GM19328 (cell line): ENCODE results near the gene TUFT1.
"Not testable (repeated sequence)": the region's sequence is repeated elsewhere in the genome, so short reads cannot be mapped to it uniquely, and the experiment has no call there.

ENCODE experiments used
- ATAC-seq: cut with Tn5 transposase; IDR thresholded peaks from one replicate; pipeline ENCODE4 v1.9.1; 2021; ENCODE audit warnings: mild to moderate bottlenecking, moderate library complexity; ENCODE audit not compliant: unreplicated experiment

TUFT1 gene

DNA sequence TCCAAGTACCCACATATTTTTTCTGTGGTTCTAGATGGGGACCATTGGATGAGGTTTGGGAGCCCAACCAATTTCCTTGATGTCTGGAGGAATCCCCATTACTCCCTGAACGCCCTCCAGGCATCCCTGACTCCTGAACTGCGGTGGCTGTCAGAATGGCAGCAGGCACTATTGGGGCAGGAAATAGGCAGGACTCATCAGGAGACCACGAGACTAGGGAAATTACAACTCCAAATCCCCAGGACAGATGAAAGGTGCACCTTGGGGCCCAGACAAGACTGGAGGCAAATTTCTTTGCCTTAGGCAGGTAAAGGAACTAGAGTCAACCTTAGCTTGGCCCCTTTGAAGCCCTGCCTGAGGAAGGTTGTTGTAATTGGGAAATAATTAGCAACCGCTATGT lies 27.8 kb upstream of the TUFT1 start:
- no peak for ATAC-seq

DNA sequence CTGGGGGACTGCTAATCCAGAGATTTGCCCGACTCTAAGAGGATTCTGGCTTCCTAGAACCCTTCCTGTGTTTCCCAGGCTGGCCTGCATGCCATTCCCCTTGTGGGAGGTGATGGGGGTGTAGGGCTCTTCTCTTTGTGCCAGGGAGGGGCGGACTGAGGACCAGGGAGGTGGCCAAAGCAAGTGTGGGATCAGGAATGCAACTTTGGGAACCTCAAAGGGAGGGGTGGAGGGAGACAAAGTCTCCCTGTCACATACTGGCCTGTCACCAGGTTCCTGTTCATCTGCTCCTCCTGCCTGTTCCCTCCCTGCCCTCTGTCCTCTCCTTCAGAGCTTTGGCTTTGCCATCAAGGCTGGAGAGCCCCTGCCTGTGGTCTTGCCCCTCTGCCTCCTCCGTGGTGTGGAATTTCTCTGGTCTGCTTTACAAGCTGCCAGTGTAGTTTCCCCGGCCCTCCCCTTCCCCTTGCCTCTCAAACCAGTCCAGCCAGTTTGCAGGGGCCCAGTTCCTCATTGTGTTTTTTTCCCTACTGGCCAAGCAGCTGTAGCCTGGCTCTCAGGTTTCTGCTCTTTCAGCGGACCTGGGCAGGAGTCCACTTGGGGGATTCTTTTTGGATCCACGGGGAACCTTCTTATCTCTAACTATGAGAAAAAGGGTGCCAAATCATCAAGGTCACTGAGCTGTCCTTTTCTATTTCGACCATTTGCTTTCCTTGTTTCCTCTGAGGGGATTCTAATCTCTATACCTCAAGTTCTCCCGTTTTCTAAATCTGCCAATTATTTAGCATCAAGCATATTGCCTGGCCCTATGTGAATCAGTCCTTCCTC lies 27.1 kb upstream of the TUFT1 start:
- ATAC-seq = no peak

DNA sequence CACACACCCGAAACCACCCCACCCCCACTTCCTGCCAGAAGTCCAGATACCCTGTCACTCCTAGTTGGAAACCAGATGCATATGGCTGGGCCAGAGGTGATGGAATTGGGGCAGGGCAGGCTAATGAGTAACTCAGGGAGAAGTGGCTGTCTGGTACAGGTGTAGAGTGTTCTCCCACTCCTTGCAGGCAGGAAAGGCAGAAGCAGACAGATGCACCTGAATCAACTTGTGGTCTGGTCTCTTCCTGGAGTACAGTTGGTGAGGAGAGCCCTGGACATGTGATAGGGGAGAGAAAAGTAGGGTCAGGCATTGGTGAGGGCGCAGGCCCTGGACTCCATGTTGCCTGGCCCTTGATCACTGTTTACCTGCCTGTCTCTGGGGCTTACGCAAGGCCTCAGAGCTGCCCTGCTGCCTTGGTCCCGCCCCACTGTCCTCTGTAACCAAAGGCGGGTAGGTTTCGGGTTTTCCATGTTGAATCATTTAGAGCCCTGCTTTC lies 26.4 kb upstream of the TUFT1 start:
- ATAC-seq = no peak

DNA sequence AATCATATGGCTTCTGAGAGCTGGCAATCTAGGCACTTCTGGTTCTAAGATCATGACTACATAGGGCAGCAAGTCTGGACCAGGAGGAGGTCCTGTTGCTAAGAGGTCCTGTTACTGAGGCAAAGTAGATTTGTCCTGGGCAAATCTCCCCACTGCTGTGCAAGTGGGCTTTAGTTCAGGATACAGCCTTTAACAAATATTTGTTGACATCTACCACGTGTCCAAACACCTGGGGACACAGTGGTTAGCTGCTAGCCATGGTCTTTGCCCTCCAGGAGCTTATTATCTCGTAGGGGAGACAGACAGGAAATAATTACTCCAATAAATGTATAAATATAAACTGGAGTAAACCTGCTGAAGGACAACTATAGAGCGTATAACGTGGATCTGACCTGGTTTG lies 25.7 kb upstream of the TUFT1 start:
- ATAC-seq = no peak

DNA sequence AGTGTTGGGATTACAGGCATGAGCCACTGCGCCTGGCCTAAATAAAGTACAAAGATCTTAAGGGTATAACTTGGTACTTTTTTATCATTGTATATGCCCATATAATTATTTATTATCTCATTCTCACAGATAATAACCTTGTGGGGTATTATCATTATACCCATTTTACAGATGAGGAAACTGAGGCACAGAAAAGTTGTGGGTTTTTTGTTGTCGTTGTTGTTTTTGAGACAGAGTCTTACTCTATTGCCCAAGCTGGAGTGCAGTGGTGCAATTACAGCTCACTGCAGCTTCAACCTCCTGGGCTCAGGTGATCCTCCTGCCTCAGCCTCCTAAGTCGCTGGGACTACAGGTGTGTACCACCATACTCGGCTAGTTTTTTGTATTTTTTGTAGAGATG lies 24.8 kb upstream of the TUFT1 start:
- ATAC-seq = no peak

DNA sequence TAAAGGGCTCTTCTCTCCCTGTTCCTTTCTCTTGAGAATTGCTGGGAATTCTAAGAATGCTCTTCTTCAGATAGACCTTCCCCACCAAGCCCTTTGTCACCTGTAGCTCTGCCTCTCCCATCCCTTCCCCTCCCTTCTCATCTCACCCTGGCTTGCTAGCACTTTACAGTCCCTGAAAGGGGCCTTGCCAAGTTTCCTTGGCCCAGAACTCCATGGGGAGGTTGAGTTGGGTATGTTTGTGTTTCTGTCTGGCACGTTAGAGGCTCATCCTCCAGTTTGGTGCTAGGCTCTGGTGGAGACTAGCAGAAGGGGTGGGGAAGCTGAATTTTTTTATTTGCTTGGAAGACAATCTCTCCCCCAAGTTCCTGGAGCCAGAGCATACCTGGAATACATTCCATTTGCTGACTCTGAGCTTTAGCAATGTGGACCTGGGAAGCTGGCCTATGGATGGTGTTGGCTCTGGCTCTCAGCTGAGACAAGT lies 24.0 kb upstream of the TUFT1 start:
- no peak for ATAC-seq

DNA sequence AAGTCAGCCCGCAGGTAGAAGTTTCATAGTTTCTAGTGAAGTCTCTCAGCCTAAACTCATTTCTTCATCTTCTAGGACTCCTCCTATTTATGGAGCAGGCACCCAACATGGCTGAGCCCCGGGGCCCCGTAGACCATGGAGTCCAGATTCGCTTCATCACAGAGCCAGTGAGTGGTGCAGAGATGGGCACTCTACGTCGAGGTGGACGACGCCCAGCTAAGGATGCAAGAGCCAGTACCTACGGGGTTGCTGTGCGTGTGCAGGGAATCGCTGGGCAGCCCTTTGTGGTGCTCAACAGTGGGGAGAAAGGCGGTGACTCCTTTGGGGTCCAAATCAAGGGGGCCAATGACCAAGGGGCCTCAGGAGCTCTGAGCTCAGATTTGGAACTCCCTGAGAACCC lies 21.7 kb upstream of the TUFT1 start:
- no peak for ATAC-seq

DNA sequence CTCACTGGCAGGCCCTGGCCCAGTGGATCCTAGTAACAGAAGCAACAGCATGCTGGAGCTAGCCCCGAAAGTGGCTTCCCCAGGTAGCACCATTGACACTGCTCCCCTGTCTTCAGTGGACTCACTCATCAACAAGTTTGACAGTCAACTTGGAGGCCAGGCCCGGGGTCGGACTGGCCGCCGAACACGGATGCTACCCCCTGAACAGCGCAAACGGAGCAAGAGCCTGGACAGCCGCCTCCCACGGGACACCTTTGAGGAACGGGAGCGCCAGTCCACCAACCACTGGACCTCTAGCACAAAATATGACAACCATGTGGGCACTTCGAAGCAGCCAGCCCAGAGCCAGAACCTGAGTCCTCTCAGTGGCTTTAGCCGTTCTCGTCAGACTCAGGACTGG lies 21.2 kb upstream of the TUFT1 start:
- ATAC-seq = no peak

DNA sequence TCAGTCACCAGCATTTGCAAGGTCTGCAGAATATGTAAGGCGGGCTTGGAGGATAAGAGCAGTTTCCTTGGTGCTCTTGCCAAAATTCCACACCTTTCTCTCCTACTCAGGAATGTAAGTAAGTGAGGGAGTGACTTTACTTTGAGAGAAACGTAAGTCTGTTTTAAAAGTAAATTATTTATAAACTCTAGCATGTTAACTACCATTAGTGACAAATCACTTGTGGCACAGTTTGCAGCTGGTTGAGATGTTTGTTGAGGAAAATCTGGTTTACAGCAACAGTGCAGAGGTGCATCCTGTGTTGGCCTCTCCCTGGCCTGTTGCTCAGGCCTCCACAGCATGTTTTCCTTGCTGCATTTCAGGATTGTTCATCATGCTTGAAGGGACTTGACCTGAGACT lies 20.4 kb upstream of the TUFT1 start:
- ATAC-seq = no peak

DNA sequence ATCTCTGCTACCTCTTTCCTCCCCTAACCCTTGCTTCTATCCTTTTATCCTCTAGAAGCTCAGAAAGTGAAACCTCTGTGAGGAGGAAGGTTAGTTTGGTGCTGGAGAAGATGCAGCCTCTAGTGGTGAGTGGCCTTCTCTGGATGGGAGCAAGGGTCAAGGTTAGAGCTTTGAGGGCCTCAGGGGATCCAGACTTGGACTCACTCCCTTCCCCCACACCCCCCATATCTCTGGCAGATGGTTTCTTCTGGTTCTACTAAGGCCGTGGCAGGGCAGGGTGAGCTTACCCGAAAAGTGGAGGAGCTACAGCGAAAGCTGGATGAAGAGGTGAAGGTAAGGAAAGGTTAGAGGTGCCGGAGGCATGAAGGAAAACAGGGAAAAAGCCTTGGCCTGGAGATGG lies 19.8 kb upstream of the TUFT1 start:
- no peak for ATAC-seq

DNA sequence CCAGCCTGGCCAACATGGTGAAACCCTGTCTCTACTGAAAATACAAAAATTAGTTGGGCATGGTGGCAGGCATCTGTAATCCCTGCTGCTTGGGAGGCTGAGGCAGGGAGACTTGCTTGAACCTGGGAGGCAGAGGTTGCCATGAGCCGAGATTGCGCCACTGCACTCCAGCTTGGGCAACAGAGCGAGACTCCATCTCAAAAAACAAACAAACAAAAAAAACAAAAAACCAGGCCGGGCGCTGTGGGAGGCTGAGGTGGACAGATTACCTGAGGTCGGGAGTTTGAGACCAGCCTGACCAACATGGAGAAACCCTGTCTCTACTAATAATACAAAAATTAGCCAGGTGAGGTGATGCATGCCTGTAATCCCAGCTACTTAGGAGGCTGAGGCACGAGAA lies 17.7 kb upstream of the TUFT1 start:
- not testable (repeated sequence) for ATAC-seq

DNA sequence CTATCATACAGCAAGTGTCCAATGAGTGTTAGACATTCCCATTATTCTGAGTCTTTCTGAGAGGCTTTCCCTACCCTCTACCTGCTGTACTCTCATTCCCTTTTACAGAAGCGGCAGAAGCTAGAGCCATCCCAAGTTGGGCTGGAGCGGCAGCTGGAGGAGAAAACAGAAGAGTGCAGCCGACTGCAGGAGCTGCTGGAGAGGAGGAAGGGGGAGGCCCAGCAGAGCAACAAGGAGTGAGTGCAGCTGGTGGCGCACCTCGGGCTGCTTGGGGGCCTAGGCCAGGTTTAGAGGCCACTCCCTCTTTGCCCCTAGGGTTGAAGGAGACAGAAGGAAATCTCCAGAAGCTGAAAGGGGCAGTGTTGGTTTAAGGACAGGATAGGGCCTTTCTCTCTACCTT lies 16.8 kb upstream of the TUFT1 start:
- no peak for ATAC-seq

DNA sequence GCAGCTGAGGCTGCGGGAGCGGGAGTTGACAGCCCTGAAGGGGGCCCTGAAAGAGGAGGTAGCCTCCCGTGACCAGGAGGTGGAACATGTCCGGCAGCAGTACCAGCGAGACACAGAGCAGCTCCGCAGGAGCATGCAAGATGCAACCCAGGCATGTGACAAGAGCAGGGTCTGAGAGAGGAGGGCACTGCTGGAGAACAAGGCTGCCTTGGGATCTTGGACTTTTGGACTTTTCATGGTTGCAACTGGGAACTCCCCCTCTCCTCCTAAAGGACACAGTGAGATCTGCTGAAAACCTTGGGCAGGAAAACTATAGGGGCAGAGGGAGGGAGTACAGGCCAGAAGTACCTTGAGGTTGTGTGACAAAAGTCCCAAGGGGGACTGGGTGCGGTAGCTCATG lies 15.4 kb upstream of the TUFT1 start:
- no peak for ATAC-seq

DNA sequence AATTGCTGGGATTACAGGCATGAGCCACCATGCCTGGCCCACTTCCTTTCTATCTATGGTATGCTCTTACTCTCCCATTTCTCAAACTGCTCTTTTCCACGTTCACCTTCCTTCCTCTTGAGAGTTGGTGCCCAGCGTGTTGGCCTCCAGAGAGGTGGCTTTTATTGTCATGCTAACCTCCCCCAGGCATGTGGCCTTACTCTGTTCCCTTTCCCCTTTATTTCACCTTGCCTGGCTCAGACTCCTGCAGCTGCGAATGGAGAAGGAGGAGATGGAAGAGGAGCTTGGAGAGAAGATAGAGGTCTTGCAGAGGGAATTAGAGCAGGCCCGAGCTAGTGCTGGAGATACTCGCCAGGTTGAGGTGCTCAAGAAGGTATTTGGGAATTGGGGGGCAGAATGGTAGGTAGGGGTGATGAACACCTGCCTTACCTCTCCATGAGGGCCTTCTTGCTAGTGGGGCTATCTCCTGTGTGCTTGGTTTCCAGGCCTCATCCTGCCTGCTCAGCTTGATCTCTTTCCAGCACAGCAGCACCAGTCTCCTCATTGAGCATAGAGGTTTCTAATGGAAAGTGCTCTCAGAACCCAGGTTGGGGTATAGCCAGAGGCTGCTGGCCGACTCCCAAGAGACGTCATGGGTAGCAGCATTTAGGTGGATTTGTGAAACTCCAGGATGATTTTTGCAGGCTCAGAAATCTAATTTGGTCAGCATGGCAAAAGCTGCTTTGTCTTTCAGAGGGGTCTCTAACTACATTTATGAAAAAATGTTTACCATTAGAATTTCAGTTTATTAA lies 13.2 kb upstream of the TUFT1 start:
- ATAC-seq = no peak

DNA sequence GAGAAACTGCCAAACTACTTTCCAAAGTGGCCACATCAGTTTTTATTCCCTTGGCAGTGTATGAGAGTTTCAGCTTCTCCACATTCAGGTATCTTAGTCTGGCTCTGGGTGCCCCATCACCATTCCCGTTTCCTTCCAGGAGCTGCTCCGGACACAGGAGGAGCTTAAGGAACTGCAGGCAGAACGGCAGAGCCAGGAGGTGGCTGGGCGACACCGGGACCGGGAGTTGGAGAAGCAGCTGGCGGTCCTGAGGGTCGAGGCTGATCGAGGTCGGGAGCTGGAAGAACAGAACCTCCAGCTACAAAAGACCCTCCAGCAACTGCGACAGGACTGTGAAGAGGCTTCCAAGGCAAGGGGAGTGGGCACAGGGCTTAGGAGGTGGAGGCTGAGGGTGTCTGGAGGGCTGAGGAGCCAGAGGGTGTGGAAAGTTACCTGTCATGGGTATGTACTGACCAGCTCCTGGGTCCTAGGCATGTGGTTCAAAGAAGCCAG lies 10.9 kb upstream of the TUFT1 start:
- ATAC-seq = no peak

DNA sequence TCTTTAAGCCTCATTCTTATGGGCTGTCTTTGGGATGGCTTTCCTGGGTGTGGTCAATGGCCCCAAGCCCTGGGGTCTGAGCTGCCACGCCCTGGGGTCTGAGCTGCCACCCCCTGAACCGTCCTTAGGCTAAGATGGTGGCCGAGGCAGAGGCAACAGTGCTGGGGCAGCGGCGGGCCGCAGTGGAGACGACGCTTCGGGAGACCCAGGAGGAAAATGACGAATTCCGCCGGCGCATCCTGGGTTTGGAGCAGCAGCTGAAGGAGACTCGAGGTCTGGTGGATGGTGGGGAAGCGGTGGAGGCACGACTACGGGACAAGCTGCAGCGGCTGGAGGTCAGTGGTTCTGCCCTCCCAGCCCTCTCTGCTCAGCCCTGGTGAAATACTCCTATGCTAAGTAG lies 10.3 kb upstream of the TUFT1 start:
- ATAC-seq = no peak

DNA sequence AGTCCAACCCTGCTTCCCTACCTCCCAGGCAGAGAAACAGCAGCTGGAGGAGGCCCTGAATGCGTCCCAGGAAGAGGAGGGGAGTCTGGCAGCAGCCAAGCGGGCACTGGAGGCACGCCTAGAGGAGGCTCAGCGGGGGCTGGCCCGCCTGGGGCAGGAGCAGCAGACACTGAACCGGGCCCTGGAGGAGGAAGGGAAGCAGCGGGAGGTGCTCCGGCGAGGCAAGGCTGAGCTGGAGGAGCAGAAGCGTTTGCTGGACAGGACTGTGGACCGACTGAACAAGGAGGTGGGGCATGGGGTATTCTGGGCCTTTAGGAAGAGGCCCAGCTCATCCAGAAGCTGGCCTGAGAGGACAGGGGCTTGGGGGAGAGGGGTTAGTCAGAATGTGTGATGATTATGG lies 9.6 kb upstream of the TUFT1 start:
- no peak for ATAC-seq

DNA sequence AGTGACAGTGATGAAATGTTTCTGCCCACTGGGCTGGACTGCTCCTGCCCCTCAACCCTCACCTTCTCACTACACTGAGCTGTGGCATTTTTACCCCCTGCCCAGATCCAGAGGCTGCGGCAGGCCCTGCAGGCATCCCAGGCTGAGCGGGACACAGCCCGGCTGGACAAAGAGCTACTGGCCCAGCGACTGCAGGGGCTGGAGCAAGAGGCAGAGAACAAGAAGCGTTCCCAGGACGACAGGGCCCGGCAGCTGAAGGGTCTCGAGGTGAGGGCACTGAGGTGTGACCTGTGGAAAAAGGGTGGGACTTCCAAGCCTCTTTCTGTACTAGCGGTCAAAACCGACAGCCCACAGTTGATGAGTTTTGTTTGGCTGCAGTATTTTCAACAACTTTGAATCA lies 6.2 kb upstream of the TUFT1 start:
- ATAC-seq = no peak

DNA sequence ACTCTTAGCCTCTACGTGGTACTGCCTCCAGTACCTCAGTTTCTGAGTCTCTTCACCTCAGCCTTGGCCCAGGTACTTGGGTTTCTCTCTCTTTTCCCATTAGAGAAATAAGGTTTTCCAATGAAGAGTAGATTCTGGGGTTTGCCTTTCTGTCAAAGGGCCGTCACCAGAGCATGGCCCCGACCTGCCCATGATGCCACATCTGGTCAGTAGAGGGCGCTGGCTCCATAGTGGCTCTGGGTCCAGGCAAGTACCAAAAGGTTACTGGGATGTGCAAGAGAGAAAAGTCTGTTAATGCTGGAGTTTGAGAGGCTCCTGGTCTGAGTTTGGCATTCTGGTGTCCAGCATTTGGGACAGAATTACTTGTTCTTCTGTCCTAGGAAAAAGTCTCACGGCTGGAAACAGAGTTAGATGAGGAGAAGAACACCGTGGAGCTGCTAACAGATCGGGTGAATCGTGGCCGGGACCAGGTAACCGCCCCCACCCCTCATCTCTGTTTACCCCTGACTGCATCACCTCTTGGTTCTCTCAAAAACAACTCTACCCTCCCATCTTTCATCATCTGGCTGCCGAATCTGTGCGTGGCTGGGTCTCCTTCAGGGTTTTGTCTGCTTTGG lies 5.3 kb upstream of the TUFT1 start:
- no peak for ATAC-seq

DNA sequence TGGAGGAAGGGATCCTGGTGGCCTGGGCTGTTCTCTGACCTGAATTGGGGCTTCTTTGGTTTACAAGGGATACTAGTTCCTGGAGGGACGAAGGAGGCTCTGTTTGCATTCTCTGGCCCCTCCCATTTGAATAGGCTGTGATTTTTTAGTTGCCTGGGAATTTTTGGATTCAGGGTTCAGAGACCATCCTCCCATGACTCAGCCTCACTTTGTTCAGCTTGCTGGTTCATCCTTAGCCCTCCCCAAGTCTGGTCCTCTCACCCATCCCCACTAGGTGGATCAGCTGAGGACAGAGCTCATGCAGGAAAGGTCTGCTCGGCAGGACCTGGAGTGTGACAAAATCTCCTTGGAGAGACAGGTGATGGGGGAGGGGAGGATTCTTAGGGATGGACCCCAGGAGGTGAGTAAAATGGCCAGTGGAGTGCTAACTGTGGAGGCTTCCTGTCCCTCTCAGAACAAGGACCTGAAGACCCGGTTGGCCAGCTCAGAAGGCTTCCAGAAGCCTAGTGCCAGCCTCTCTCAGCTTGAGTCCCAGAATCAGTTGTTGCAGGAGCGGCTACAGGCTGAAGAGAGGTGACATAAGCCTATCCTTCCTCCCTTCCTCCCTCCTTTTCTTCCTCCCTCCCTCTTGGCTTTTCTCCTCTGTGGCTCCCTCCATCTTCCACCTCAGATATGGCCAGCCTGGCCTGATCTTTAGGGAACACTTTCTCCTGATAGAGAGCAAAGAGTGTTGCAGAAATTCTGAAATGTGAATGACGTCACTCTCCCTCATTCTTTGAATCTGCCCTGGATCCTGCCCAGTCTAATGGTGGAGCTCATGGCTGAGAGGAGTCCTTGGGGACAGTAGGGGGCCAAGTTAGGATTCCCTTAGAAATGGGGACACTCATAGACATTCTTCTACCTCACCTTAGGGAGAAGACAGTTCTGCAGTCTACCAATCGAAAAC lies 4.5 kb upstream of the TUFT1 start:
- ATAC-seq = no peak
